Measurements from ENCODE around the gene CYP2R1. TPM values are rescaled to one million over a fixed set of nuclear protein-coding genes. Genes with fewer than 3 reads are reported as not detected.

Gene CYP2R1
- total and polyA plus RNA-seq, 2 of the 8 experiments (the other 6 are each of a cell fraction or from before 2014, with no cell fraction given) = 8.3 to 12.9 TPM

GRCh38 chr11:14930369-14930768 lies 38.3 kb upstream of the CYP2R1 start:
- Histone ChIP-seq H4K5ac (ENCODE audit: insufficient read length, low read depth, low read length) (no peak overlapping the region), H3K9me3 (ENCODE audit: insufficient read depth in 2 of 2, low read depth in 1 of 2, low read length in 1 of 2) (peaks cover 0 to 10% of the 10 kb centered on the region in 2 experiments; a peak in 3 of 4 replicates), H3K4ac (replicated peaks; ENCODE audit: insufficient read length, low read depth, low read length) (no peak overlapping the region), H2BK12ac (ENCODE audit: low read depth, low read length) (no peak overlapping the region), H3K18ac (ENCODE audit: extremely low read depth, low read length) (no peak overlapping the region), H4K20me1 (replicated peaks in 1 of 2; ENCODE audit: control insufficient read depth in 1 of 2, insufficient read depth in 2 of 2, low read length in 2 of 2) (no peaks in the 10 kb centered on the region), H2AFZ (ENCODE audit: low read length) (no peak overlapping the region), H4K91ac (replicated peaks; ENCODE audit: insufficient read length, low read length) (no peak overlapping the region), H2BK5ac (ENCODE audit: low read depth, low read length) (no peak overlapping the region), H2AK5ac (ENCODE audit: low read depth, low read length) (no peak overlapping the region), H3K4me3 (ENCODE audit: extremely low read depth in 1 of 4, insufficient read depth in 2 of 4, low read depth in 3 of 4, low read length in 4 of 4) (no peak overlapping the region), H3K23me2 (ENCODE audit: low read depth, low read length) (no peaks in the 10 kb centered on the region), H4K8ac (ENCODE audit: extremely low read depth, insufficient read depth, low read length) (no peak overlapping the region), H3K9ac (replicated peaks in 1 of 4; ENCODE audit: extremely low read depth in 1 of 4, low read depth in 3 of 4, low read length in 3 of 4) (no peak overlapping the region), H3K14ac (ENCODE audit: insufficient read length) (no peak overlapping the region), H3K36me3 (ENCODE audit: control insufficient read depth in 2 of 4, insufficient read depth in 4 of 4, low read length in 3 of 4) (no peaks in the 10 kb centered on the region), H3K27me3 (replicated peaks in 1 of 4; ENCODE audit: control insufficient read depth in 3 of 4, extremely low read depth in 1 of 4, insufficient read depth in 3 of 4, low read length in 3 of 4) (no peaks in the 10 kb centered on the region), H3K23ac (ENCODE audit: insufficient read length) (no peak overlapping the region), H2BK20ac (ENCODE audit: low read length) (no peak overlapping the region), H3K4me2 (ENCODE audit: insufficient read depth in 1 of 2, low read depth in 2 of 2, low read length in 2 of 2) (no peak overlapping the region), H2BK15ac (ENCODE audit: low read length) (no peak overlapping the region), H2BK120ac (replicated peaks; ENCODE audit: low read depth, low read length) (no peak overlapping the region), H3K56ac (replicated peaks; ENCODE audit: insufficient read length, low read depth, low read length) (no peak overlapping the region), H3K79me2 (ENCODE audit: control insufficient read depth in 1 of 2, insufficient read depth in 2 of 2, low read length in 2 of 2) (no peaks in the 10 kb centered on the region), H3K79me1 (ENCODE audit: low read depth, low read length) (no peaks in the 10 kb centered on the region), H3K27ac (ENCODE audit: low read depth, low read length) (no peak overlapping the region), H3K4me1 (replicated peaks in 1 of 4; ENCODE audit: control insufficient read depth in 3 of 4, insufficient read depth in 4 of 4, low read length in 3 of 4) (no peaks in the 10 kb centered on the region)
- DNase-seq (ENCODE audit: low read depth in 1 of 2, low spot score in 2 of 2) = no peak
- POLR2A ChIA-PET (ENCODE audit: partially characterized antibody) = no interaction called here
- no peak for FAIRE-seq
- TF ChIP-seq TAF7 (optimal IDR thresholded peaks at IDR 0.05; ENCODE audit: borderline replicate concordance, low read depth, low read length) (no peak), SUZ12 (IDR thresholded peaks at IDR 0.05; ENCODE audit: low read length) (no peak), RBBP5 (IDR thresholded peaks at IDR 0.05; ENCODE audit: borderline replicate concordance, low read depth, low read length) (no peak), TBP (IDR thresholded peaks at IDR 0.05; ENCODE audit: low read depth, low read length) (no peak), GABPA (IDR thresholded peaks at IDR 0.05; ENCODE audit: borderline replicate concordance, insufficient read depth, low read length) (no peak), POU5F1 (IDR thresholded peaks at IDR 0.05; ENCODE audit: low read depth, low read length) (no peak), KDM1A (IDR thresholded peaks at IDR 0.05; ENCODE audit: borderline replicate concordance, low read length) (no peak), ASH2L (IDR thresholded peaks at IDR 0.05; ENCODE audit: low read length) (no peak), SP4 (IDR thresholded peaks at IDR 0.05; ENCODE audit: low read length) (no peak), NRF1 (IDR thresholded peaks at IDR 0.05; ENCODE audit: low read depth, low read length) (no peak), GTF2F1 (IDR thresholded peaks at IDR 0.05; ENCODE audit: borderline replicate concordance, low read depth, low read length) (no peak), BACH1 (IDR thresholded peaks at IDR 0.05; ENCODE audit: low read length) (no peak), SIX5 (IDR thresholded peaks at IDR 0.05; ENCODE audit: low read depth, low read length) (no peak), SP1 (IDR thresholded peaks at IDR 0.05; ENCODE audit: low read depth, low read length) (no peak)
- WGBS, 2 experiments (ENCODE audit: extremely low coverage in 1 of 2, insufficient coverage in 1 of 2, insufficient read length in 1 of 2, insufficient replicate concordance in 2 of 2, low coverage in 1 of 2, low lambda C conversion rate in 2 of 2, missing lambda C conversion rate in 1 of 2) = 89% methylated on average over 2 of the region's 2 CpGs; no CpG with 5 or more reads in 1 of the 2 experiments
- CTCF ChIA-PET (ENCODE audit: partially characterized antibody) = interaction anchor here (0.8 to 1.8 kb wide), 3 partner anchors 9 to 146 kb away, joined by 3 to 7 read pairs (median 5); no protein-coding TSS in a partner anchor
